Activated T-helper 2 cell treated with anti-CD3 and anti-CD28 coated beads, Interferon-gamma antibody, Interleukin-2, Interleukin-4, amounts not matched to agents 10 μg/mL and 5 μg/mL and 100 μg/mL, durations not matched to agents 14 hours and 24 hours and 36 hours (primary cell): ENCODE measurements around the gene ANKRD44. TPM values are rescaled to one million over a fixed set of nuclear protein-coding genes. Genes with fewer than 3 reads are reported as not detected.
A peak's percentile ranks its signal among the peaks of the same experiment; 100 is the strongest.

Experiments
- DNase-seq: peaks from one replicate; pipeline ENCODE4 v3.0.0; 2021; ENCODE audit warnings: low spot score
- H3K27ac Mint-ChIP-seq: one replicate; pipeline ENCODE4 v1.8.0; 2021; ENCODE audit warnings: mixed read lengths
- H3K27me3 Mint-ChIP-seq: one replicate; pipeline ENCODE4 v1.8.0; 2021; ENCODE audit warnings: low read depth, mixed read lengths
- H3K36me3 Mint-ChIP-seq: one replicate; pipeline ENCODE4 v1.8.0; 2021; ENCODE audit warnings: low read depth, mixed read lengths
- H3K4me1 Mint-ChIP-seq: one replicate; pipeline ENCODE4 v1.8.0; 2021; ENCODE audit warnings: low read depth, mixed read lengths
- H3K4me3 Mint-ChIP-seq: one replicate; pipeline ENCODE4 v1.8.0; 2021; ENCODE audit warnings: low read depth, mild to moderate bottlenecking, moderate library complexity, mixed read lengths
- H3K9me3 Mint-ChIP-seq: one replicate; pipeline ENCODE4 v1.8.0; 2021; ENCODE audit warnings: mixed read lengths
- intact Hi-C: fragments of 100-400 bp; cut with micrococcal nuclease; formaldehyde crosslinking; loops from one replicate; pipeline ENCODE4 v1.15.1; 2023
- total RNA-seq: library from RNA; stranded (reverse); gene quantifications from 2 replicates; pipeline ENCODE4 v1.2.3, GENCODE V29; 2022

Gene ANKRD44
- total RNA-seq, 1 donor from 2014 or later, result 120 TPM

DNA sequence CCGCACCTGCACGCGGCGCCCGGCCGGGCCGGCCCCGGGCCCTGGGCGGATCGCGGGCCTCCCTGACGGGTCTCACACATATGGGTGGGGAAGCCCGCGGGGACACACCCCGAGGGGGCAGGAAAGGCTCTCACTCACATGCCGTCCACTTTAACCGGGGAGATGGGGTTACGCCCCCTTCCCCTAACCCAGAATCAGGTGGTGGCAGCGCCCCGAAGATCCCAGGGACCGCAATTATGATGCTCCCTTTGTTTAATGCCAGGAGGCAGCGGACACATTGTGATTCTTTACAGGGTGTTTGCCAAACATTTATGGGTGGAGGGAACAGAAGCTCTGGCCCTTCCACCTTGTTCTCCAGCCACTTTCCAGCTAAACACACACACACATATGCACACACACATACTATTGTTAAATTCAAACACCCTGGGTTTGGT lies 424 bp upstream of the ANKRD44 start:
- peaks cover 16% of the 10 kb centered on the region for H3K36me3 Mint-ChIP-seq
- H3K27ac Mint-ChIP-seq, result peak overlapping the region; percentile 79
- no peak for DNase-seq
- H3K27me3 Mint-ChIP-seq, result no peaks in the 10 kb centered on the region
- intact Hi-C loops, result loop anchor here (1.0 to 2.0 kb wide), 3 partner anchors 12 to 198 kb away; no protein-coding TSS in a partner anchor
- H3K9me3 Mint-ChIP-seq, result no peaks in the 10 kb centered on the region
- H3K4me1 Mint-ChIP-seq, result peaks cover 59% of the 10 kb centered on the region
- peak overlapping the region; percentile 78 for H3K4me3 Mint-ChIP-seq

DNA sequence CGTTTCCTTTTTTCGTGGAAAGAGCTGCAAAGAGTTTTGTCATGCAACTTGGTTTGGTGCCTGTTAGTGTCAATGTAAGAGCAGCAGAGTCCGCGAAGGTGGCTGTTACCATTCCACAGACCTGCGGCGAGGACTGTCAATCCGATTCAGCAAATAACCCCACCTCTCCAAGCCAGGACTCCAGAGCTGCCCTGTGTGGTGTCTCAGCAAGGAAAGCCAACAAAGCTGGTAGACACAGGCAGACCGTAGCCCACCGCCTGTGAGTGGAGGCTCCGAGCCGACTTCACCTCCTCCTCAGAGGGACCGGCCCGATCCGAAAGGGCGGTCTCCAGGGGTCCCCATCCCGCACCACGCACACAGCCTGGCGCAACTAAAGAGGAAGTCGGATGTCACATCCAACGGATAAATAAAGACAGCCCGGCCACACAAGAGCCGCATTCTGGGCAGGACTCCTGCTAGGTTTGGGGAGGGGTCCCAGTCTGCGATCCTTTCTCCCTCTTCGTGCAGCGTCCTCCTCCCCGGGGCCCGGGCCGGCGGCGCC lies 819 bp downstream of the ANKRD44 start:
- H3K27ac Mint-ChIP-seq, result peak overlapping the region; percentile 93
- peaks cover 25% of the 10 kb centered on the region for H3K36me3 Mint-ChIP-seq
- intact Hi-C loops, result loop anchor here (2.0 to 10.0 kb wide), 5 partner anchors 69 to 1145 kb away; no protein-coding TSS in a partner anchor
- H3K9me3 Mint-ChIP-seq, result no peaks in the 10 kb centered on the region
- no peaks in the 10 kb centered on the region for H3K27me3 Mint-ChIP-seq
- peak; percentile 40 for DNase-seq
- peak overlapping the region; percentile 89 for H3K4me3 Mint-ChIP-seq
- peaks cover 67% of the 10 kb centered on the region for H3K4me1 Mint-ChIP-seq

DNA sequence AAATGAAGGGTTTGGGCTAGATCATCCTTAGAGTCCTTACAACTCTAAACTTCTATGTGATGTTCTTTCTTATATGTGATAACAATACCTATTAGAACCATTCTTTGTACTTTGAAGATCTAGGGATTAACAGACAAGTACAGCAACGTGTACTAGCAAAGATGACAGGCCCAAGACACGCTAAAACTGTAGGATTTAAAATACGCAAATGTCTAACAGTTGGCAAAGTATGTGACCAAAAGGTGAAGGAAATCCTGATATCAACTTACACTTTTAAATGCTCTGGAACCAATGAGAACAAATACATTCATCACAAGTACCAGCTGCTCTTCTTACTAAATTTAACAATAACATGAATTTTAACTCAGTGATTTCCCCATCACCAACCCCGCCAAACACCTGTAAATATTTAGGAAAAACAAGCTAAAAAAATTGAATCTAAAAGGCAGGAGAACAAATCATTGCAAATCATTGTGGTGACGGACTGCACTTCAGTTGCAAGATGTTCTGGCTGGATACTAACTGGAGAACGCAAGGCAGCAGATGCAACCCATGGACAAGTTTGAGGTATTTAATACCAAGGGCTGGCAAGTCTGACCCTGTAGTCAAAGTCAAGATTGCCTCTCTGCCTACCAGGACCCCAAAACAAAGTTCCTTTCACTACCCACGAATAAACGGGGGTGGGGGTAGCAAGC lies 1.4 kb downstream of the ANKRD44 start:
- no peaks in the 10 kb centered on the region for H3K27me3 Mint-ChIP-seq
- peaks cover 28% of the 10 kb centered on the region for H3K36me3 Mint-ChIP-seq
- intact Hi-C loops, result loop anchor here (1.0 to 10.0 kb wide), 10 partner anchors 15 to 1144 kb away; no protein-coding TSS in a partner anchor
- peak overlapping the region; percentile 89 for H3K4me3 Mint-ChIP-seq
- peak overlapping the region; percentile 93 for H3K27ac Mint-ChIP-seq
- H3K9me3 Mint-ChIP-seq, result no peaks in the 10 kb centered on the region
- peaks cover 68% of the 10 kb centered on the region for H3K4me1 Mint-ChIP-seq
- no peak for DNase-seq

DNA sequence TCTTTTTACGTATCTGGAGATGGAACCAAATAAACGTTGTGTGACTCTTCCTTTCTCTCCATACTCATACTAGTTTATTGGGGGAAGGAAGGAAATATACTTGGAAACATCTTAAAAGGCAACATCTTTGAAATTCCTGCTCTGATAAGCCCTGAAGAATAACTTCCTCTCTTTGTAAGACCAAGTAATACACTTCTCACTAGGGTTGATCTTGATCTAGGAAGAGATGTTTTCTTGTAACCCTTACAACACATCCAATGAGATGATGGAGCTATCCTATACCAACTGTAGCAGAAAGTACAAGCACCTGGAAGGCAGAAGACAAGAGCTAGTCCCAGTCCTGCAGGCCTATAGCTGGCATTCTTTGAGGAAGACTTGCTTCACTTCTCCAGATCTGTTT lies 2.0 kb downstream of the ANKRD44 start:
- no peak for DNase-seq
- Mint-ChIP-seq H3K4me1 (peaks cover 68% of the 10 kb centered on the region), H3K27ac (peak overlapping the region; percentile 93)

DNA sequence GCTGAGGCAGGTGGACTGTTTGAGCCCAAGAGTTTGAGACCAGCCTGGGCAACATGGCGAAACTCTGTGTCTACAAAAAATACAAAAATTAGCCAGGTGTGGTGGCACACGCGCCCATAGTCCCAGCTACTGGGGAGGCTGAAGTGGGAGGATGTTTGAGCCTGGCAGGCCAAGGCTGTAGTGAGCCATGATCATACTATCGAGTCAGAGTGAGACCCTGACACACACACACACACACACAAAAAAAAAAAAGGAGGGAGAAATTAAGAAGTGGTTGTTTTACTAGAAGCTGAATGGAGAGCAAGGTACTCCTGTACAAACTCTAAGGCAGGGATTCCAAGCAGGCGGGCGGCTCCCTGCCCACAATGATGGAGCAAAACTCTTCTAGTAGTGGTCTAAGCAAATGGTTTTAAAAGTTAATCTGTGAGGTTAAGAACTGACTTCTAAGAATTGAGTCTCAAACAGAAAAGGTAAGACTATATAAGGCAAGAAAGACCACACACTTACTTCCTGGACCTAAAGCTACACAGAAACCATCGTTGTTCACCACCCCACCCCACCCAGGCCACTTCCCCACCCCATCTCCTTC lies 2.6 kb downstream of the ANKRD44 start:
- Mint-ChIP-seq H3K27me3 (no peaks in the 10 kb centered on the region), H3K4me1 (peaks cover 70% of the 10 kb centered on the region), H3K27ac (peak overlapping the region; percentile 93), H3K36me3 (peaks cover 30% of the 10 kb centered on the region), H3K9me3 (no peaks in the 10 kb centered on the region), H3K4me3 (peak overlapping the region; percentile 89)
- intact Hi-C loops, result loop anchor here (1.0 to 10.0 kb wide), 10 partner anchors 14 to 1143 kb away; no protein-coding TSS in a partner anchor
- peak; percentile 63 for DNase-seq

More for the DNA sequence above, 2.0 kb downstream of the ANKRD44 start:
- intact Hi-C loops, result loop anchor here (1.0 to 10.0 kb wide), 10 partner anchors 14 to 1144 kb away; no protein-coding TSS in a partner anchor
- H3K9me3 Mint-ChIP-seq, result no peaks in the 10 kb centered on the region
- H3K27me3 Mint-ChIP-seq, result no peaks in the 10 kb centered on the region
- peak overlapping the region; percentile 89 for H3K4me3 Mint-ChIP-seq
- H3K36me3 Mint-ChIP-seq, result peaks cover 28% of the 10 kb centered on the region

GRCh38 chr2:197307236-197307932 lies 3.2 kb downstream of the ANKRD44 start:
- Mint-ChIP-seq H3K36me3 (peaks cover 37% of the 10 kb centered on the region), H3K9me3 (no peaks in the 10 kb centered on the region), H3K4me1 (peaks cover 72% of the 10 kb centered on the region), H3K4me3 (peak overlapping the region; percentile 89), H3K27ac (peak overlapping the region; percentile 93), H3K27me3 (no peaks in the 10 kb centered on the region)
- intact Hi-C loops, result loop anchor here (5.0 to 10.0 kb wide), 3 partner anchors 125 to 1143 kb away; no protein-coding TSS in a partner anchor
- no peak for DNase-seq

- peaks cover 71% of the 10 kb centered on the region for H3K4me1 Mint-ChIP-seq
- H3K9me3 Mint-ChIP-seq, result no peaks in the 10 kb centered on the region
- H3K27me3 Mint-ChIP-seq, result no peaks in the 10 kb centered on the region
- H3K27ac Mint-ChIP-seq, result peak overlapping the region; percentile 93
- H3K4me3 Mint-ChIP-seq, result peak overlapping the region; percentile 86
- no peak for DNase-seq
- peaks cover 42% of the 10 kb centered on the region for H3K36me3 Mint-ChIP-seq
- intact Hi-C loops, result loop anchor here (5.0 to 10.0 kb wide), 3 partner anchors 126 to 1142 kb away; no protein-coding TSS in a partner anchor
Observed at GRCh38 chr2:197306696-197307040, 3.9 kb downstream of the ANKRD44 start.

GRCh38 chr2:197306024-197306695 lies 4.4 kb downstream of the ANKRD44 start:
- intact Hi-C loops, result loop anchor here (5.0 to 10.0 kb wide), 3 partner anchors 126 to 1141 kb away; no protein-coding TSS in a partner anchor
- no peak for DNase-seq

DNA sequence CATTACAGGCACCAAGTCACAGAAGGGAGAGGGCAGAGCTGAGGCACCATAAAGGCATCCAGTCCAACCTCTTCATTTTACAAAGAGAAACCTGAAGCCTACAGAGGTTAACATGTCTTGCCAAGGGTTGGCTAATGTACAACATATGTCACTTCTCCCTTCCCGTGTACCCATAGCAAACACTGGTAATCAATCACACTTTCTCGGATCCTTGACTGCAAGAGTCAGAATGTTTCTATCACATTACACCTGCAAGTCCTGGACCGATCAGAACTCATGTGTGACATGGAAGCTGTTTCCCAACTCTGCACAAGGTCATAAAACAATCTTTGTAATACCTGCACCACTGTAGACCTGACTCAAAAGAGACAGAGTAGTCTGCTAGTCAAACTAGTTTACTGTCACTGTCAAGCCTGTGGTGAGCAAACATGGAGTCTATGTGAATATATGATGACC lies 6.0 kb downstream of the ANKRD44 start:
- Mint-ChIP-seq H3K4me3 (peak overlapping the region; percentile 86), H3K4me1 (peaks cover 82% of the 10 kb centered on the region), H3K36me3 (peaks cover 58% of the 10 kb centered on the region), H3K9me3 (no peaks in the 10 kb centered on the region), H3K27ac (peak overlapping the region; percentile 93), H3K27me3 (no peaks in the 10 kb centered on the region)
- DNase-seq, result no peak
- intact Hi-C loops, result loop anchor here (1.0 to 10.0 kb wide), 4 partner anchors 10 to 1140 kb away; no protein-coding TSS in a partner anchor

More at GRCh38 chr2:197306024-197306695, 4.4 kb downstream of the ANKRD44 start:
- Mint-ChIP-seq H3K9me3 (no peaks in the 10 kb centered on the region), H3K4me3 (peak overlapping the region; percentile 86), H3K27me3 (no peaks in the 10 kb centered on the region), H3K27ac (peak overlapping the region; percentile 93), H3K4me1 (peaks cover 71% of the 10 kb centered on the region), H3K36me3 (peaks cover 47% of the 10 kb centered on the region)

DNA sequence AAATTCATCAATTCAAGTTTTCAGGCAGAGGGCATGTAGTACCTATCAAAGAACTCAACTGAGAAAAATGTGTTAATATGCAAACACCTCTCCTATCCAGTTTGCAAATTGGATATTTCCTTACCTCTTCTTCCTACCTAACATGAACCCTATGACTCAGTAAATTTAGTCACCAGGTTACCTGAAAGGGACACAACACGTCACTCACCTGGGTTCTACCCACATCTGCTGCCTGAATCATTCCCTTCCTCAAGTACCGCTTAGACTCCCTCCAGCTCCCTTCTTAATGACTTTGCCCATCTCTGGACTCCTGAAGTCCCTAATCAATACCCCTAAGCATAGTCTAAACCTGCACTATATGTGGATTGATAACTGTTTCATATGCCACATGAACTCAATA lies 10.4 kb downstream of the ANKRD44 start:
- Mint-ChIP-seq H3K4me1 (peaks cover 83% of the 10 kb centered on the region), H3K27ac (peak overlapping the region; percentile 76), H3K4me3 (no peak overlapping the region), H3K9me3 (peaks cover 10% of the 10 kb centered on the region), H3K27me3 (no peaks in the 10 kb centered on the region), H3K36me3 (peaks cover 69% of the 10 kb centered on the region)
- intact Hi-C loops, result loop anchor here (10.0 kb wide), 1 partner anchor 1135 kb away; no protein-coding TSS in a partner anchor
- DNase-seq, result no peak

DNA sequence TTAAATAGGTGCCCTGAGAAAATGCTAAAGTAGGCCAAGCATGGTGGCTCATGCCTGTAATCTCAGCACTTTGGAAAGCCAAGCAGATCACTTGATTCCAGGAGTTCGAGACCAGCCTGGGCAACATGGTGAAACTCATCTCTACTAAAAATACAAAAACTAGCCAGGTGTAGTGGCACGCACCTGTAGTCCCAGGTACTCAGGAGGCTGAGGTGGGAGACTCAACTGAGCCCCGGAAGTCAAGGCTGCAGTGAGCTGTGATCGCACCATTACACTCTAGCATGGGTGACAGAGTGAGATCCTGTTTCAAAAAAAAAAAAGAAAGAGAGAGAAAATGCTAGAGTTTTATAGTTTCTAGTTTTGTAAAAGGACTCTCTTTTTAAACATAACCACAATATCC lies 12.0 kb downstream of the ANKRD44 start:
- peaks cover 69% of the 10 kb centered on the region for H3K36me3 Mint-ChIP-seq
- no peak overlapping the region for H3K4me3 Mint-ChIP-seq
- DNase-seq, result no peak
- peak overlapping the region; percentile 81 for H3K27ac Mint-ChIP-seq
- H3K27me3 Mint-ChIP-seq, result no peaks in the 10 kb centered on the region
- peaks cover 10% of the 10 kb centered on the region for H3K9me3 Mint-ChIP-seq
- H3K4me1 Mint-ChIP-seq, result peaks cover 88% of the 10 kb centered on the region
- intact Hi-C loops, result loop anchor here (10.0 kb wide), 1 partner anchor 1034 kb away; no protein-coding TSS in a partner anchor
